CD14-positive monocyte (primary cell): ENCODE data around the gene TRIAP1. TPM values are rescaled to one million over a fixed set of nuclear protein-coding genes. Genes with fewer than 3 reads are reported as not detected.
A peak's percentile ranks its signal among the peaks of the same experiment; 100 is the strongest.

Source experiments
- DNase-seq, 3 donors: peaks; one replicate each; pipeline ENCODE4 v3.0.0-alpha.2; 2011 to 2022
- H2AFZ ChIP-seq: 2 replicates; pipeline ENCODE4 v1.6.0; 2012; ENCODE audit warnings: mild to moderate bottlenecking, low read depth, low read length, inconsistent platforms; ENCODE audit not compliant: insufficient read depth, poor library complexity, severe bottlenecking
- H3K27ac ChIP-seq, 2 donors: 1 replicate in 1 of 2; 2 replicates in 1 of 2; pipeline ENCODE4 v1.5.1; 2012 to 2013; ENCODE audit warnings: low read length in 2 of 2, control low read depth in 1 of 2, inconsistent platforms in 1 of 2, low read depth in 1 of 2, mild to moderate bottlenecking in 1 of 2
- H3K27me3 ChIP-seq, 2 donors: one replicate each; pipeline versions ENCODE4 v1.6.0 to v1.6.1; 2011 to 2013; ENCODE audit warnings: low read length in 2 of 2; ENCODE audit not compliant: control insufficient read depth in 2 of 2, insufficient read depth in 2 of 2
- H3K36me3 ChIP-seq, 2 donors: replicated peaks in 1 of 2; 1 replicate in 1 of 2; 2 replicates in 1 of 2; pipeline versions ENCODE4 v1.5.1 to v1.6.1; 2012 to 2013; ENCODE audit warnings: low read length in 2 of 2, control low read depth in 1 of 2, inconsistent platforms in 1 of 2, mild to moderate bottlenecking in 1 of 2; ENCODE audit not compliant: insufficient read depth in 2 of 2, control insufficient read depth in 1 of 2
- H3K4me1 ChIP-seq, 2 donors: 1 replicate in 1 of 2; 2 replicates in 1 of 2; pipeline versions ENCODE4 v1.5.1 to v1.6.1; 2012 to 2013; ENCODE audit warnings: low read length in 2 of 2, control low read depth in 1 of 2, inconsistent platforms in 1 of 2, mild to moderate bottlenecking in 1 of 2, moderate library complexity in 1 of 2; ENCODE audit not compliant: insufficient read depth in 2 of 2, control insufficient read depth in 1 of 2
- H3K4me2 ChIP-seq: replicated peaks from 2 replicates; pipeline ENCODE3; 2012; ENCODE audit warnings: low read length, moderate library complexity, mild to moderate bottlenecking; ENCODE audit not compliant: poor library complexity, severe bottlenecking; ENCODE audit errors: extremely low read depth
- H3K4me3 ChIP-seq, 3 experiments: fragments of 200-600 bp in 1 of 3; sonication (generic) in 1 of 3; replicated peaks in 1 of 3; 1 replicate in 2 of 3; 2 replicates in 1 of 3; pipeline ENCODE4 v1.5.1; 2011 to 2013; ENCODE audit warnings: low read length in 3 of 3, mild to moderate bottlenecking in 3 of 3, control low read depth in 2 of 3, low read depth in 2 of 3, inconsistent platforms in 1 of 3, moderate library complexity in 1 of 3
- H3K79me2 ChIP-seq: 2 replicates; pipeline ENCODE4 v1.6.0; 2012; ENCODE audit warnings: mild to moderate bottlenecking, control low read depth, inconsistent platforms, low read length, moderate library complexity; ENCODE audit not compliant: insufficient read depth
- H3K9ac ChIP-seq: 2 replicates; pipeline ENCODE4 v1.6.0; 2017; ENCODE audit warnings: low read length, mild to moderate bottlenecking; ENCODE audit not compliant: insufficient read depth, poor library complexity, severe bottlenecking
- H3K9me3 ChIP-seq, 2 donors: replicated peaks in 1 of 2; 1 replicate in 1 of 2; 2 replicates in 1 of 2; pipeline versions ENCODE4 v1.5.1 to v1.6.1; 2012 to 2013; ENCODE audit warnings: low read length in 2 of 2, control low read depth in 1 of 2; ENCODE audit not compliant: control insufficient read depth in 1 of 2, insufficient read depth in 1 of 2
- H4K20me1 ChIP-seq: 2 replicates; pipeline ENCODE4 v1.6.0; 2012; ENCODE audit warnings: mild to moderate bottlenecking, low read length, control low read depth, moderate library complexity; ENCODE audit not compliant: insufficient read depth
- H3K27ac Mint-ChIP-seq, 7 donors: one replicate each; pipeline ENCODE4 v1.8.0; 2020; ENCODE audit warnings: mild to moderate bottlenecking in 7 of 7, mixed read lengths in 7 of 7, moderate library complexity in 6 of 7, inconsistent platforms in 2 of 7
- H3K27me3 Mint-ChIP-seq, 3 donors: one replicate each; pipeline ENCODE4 v1.8.0; 2021 to 2022; ENCODE audit warnings: low read depth in 3 of 3, mild to moderate bottlenecking in 3 of 3, mixed read lengths in 3 of 3, moderate library complexity in 3 of 3, inconsistent platforms in 1 of 3
- H3K36me3 Mint-ChIP-seq, 2 donors: one replicate each; pipeline ENCODE4 v1.8.0; 2020; ENCODE audit warnings: mixed read lengths in 2 of 2, inconsistent platforms in 1 of 2, mild to moderate bottlenecking in 1 of 2
- H3K4me1 Mint-ChIP-seq: one replicate; pipeline ENCODE4 v1.8.0; 2020; ENCODE audit warnings: mild to moderate bottlenecking, mixed read lengths
- H3K4me3 Mint-ChIP-seq, 2 donors: one replicate each; pipeline ENCODE4 v1.8.0; 2020; ENCODE audit warnings: mild to moderate bottlenecking in 2 of 2, mixed read lengths in 2 of 2, moderate library complexity in 1 of 2
- H3K9me3 Mint-ChIP-seq, 7 donors: one replicate each; pipeline ENCODE4 v1.8.0; 2020 to 2022; ENCODE audit warnings: mixed read lengths in 7 of 7, mild to moderate bottlenecking in 6 of 7, moderate library complexity in 6 of 7, inconsistent platforms in 2 of 7
- WGBS: methylation state at CpG from one replicate; pipeline ENCODE4 v1.1.5; 2013; ENCODE audit warnings: missing lambda C conversion rate; ENCODE audit not compliant: insufficient coverage; 5-methylcytosine and 5-hydroxymethylcytosine counted together
- intact Hi-C, 2 donors: fragments of 100-400 bp; cut with micrococcal nuclease; formaldehyde crosslinking; loops; one replicate each; pipeline versions ENCODE4 v1.15.0 to v1.15.1; 2023
- polyA plus RNA-seq, 3 donors: library from polyadenylated mRNA; depleted of rRNA in 1 of 3; unstranded in 2 of 3; stranded (reverse) in 1 of 3; fragments of 300-500 nt in 2 of 3; fragments of >200 nt in 1 of 3; fragmentation: Illumina TruSeq in 2 of 3; gene quantifications; 1 replicate in 2 of 3; 2 replicates in 1 of 3; pipeline ENCODE4 v1.2.3, GENCODE V29; 2012 to 2021
- TF ChIP-seq, protein P1 (sequence below): fragments of 200-600 bp; IDR thresholded peaks from one replicate; pipeline ENCODE4 v1.8.0; 2022; ENCODE audit warnings: antibody characterized with exemption, mild to moderate bottlenecking

The TRIAP1 gene
- polyA plus RNA-seq, 3 donors = 11.3 to 61.9 (median 57.0) TPM

DNA sequence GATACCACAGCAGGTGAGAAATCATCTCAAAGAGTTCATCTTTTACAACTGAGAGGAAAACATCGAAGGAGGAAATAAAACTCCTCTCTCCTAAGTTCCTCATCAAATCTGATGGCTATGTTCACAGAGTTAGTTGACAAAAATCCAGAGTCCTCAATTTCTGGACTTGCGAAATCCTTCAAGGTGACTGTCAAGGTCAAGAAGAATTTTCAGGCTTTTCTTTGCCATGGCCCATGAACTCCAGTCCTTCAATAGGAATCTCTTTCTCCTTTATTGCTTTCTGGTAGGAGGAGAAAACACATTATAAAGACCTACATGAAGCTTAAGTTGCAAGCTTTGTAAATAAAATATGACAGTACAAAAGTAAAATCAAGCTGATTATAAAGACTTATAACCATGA lies 1.5 kb downstream of the TRIAP1 start:
- H3K4me3 ChIP-seq = no peak overlapping the region
- H3K9me3 ChIP-seq = no peaks in the 10 kb centered on the region
- peaks cover 31 to 54% of the 10 kb centered on the region in 2 donors for H3K36me3 ChIP-seq
- H3K79me2 ChIP-seq = peaks cover 81% of the 10 kb centered on the region
- TF ChIP-seq, protein P1, sequence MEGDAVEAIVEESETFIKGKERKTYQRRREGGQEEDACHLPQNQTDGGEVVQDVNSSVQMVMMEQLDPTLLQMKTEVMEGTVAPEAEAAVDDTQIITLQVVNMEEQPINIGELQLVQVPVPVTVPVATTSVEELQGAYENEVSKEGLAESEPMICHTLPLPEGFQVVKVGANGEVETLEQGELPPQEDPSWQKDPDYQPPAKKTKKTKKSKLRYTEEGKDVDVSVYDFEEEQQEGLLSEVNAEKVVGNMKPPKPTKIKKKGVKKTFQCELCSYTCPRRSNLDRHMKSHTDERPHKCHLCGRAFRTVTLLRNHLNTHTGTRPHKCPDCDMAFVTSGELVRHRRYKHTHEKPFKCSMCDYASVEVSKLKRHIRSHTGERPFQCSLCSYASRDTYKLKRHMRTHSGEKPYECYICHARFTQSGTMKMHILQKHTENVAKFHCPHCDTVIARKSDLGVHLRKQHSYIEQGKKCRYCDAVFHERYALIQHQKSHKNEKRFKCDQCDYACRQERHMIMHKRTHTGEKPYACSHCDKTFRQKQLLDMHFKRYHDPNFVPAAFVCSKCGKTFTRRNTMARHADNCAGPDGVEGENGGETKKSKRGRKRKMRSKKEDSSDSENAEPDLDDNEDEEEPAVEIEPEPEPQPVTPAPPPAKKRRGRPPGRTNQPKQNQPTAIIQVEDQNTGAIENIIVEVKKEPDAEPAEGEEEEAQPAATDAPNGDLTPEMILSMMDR = no peak
- no peak overlapping the region for H3K9ac ChIP-seq
- Mint-ChIP-seq H3K27me3 (no peaks in the 10 kb centered on the region), H3K27ac (no peak overlapping the region), H3K36me3 (peaks cover 32 to 53% of the 10 kb centered on the region in 2 donors), H3K4me1 (peaks cover 21% of the 10 kb centered on the region), H3K4me3 (no peak overlapping the region), H3K9me3 (peaks cover 0 to 2% (median 0%) of the 10 kb centered on the region in 7 donors)
- no peak overlapping the region for H3K27ac ChIP-seq
- intact Hi-C loops = no loop called here
- no peak overlapping the region for H3K4me2 ChIP-seq
- H4K20me1 ChIP-seq = peaks cover 20% of the 10 kb centered on the region
- WGBS = no CpG with 5 or more reads among the region's 2 CpGs
- DNase-seq = no peak
- H3K4me1 ChIP-seq = peaks cover 21 to 32% of the 10 kb centered on the region in 2 donors
- no peaks in the 10 kb centered on the region for H3K27me3 ChIP-seq
- H2AFZ ChIP-seq = no peak overlapping the region

DNA sequence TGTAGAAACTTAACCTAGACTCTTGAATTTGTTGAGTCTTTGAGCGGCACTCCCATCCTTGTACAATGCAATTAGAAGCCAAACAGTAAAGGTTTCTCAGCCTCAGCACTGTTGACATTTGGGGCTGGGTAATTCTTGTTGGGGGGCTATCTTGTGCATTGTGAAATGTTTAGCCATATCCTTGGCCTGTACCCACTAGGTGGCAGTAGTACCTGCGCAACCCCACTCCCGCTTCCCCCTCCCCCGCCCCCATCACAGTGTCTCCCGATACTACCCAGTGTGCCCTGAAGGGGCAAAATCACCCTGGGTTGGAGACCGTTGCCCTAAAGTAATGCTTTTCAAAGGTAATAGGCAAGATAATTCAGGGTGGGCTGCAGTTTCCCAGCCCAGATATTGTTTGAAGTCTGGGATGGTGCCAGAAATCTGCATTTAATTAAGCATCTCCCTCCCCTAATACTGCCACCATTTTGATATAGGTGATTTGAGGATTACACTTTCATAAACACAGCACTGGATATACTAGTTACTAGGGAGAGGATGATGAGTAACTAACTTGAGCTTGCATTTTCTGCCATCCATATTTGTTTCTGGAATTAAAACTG lies 6.4 kb downstream of the TRIAP1 start:
- peaks cover 60% of the 10 kb centered on the region for H3K79me2 ChIP-seq
- H3K27me3 Mint-ChIP-seq = peaks cover 0 to 2% (median under 1%) of the 10 kb centered on the region in 3 donors
- H3K4me3 Mint-ChIP-seq = no peak overlapping the region
- no peak overlapping the region for H2AFZ ChIP-seq
- no peaks in the 10 kb centered on the region for H3K9me3 Mint-ChIP-seq
- H3K4me3 ChIP-seq = no peak overlapping the region
- intact Hi-C loops = loop anchor here (5.0 to 10.0 kb wide), 2 partner anchors 122 to 125 kb away; no protein-coding TSS in a partner anchor
- H3K4me1 Mint-ChIP-seq = peaks cover 19% of the 10 kb centered on the region
- H3K27ac Mint-ChIP-seq = no peak overlapping the region
- peaks cover 28 to 42% of the 10 kb centered on the region in 2 donors for H3K36me3 ChIP-seq
- H3K9ac ChIP-seq = no peak overlapping the region
- H3K4me2 ChIP-seq = peak overlapping the region; percentile 26
- peaks cover 23 to 27% of the 10 kb centered on the region in 2 donors for H3K4me1 ChIP-seq
- H3K27ac ChIP-seq = no peak overlapping the region
- no CpG with 5 or more reads among the region's 6 CpGs for WGBS
- DNase-seq = peak; percentile 59 to 73 (median 61)
- H3K9me3 ChIP-seq = no peaks in the 10 kb centered on the region
- H3K27me3 ChIP-seq = no peaks in the 10 kb centered on the region
- peaks cover 30 to 37% of the 10 kb centered on the region in 2 donors for H3K36me3 Mint-ChIP-seq
- TF ChIP-seq, protein P1 = peak; percentile 72
- peaks cover 31% of the 10 kb centered on the region for H4K20me1 ChIP-seq
